GM23338 (cell line): Measurements from ENCODE around the gene DIDO1. TPM values are rescaled to one million over a fixed set of nuclear protein-coding genes. Genes with fewer than 3 reads are reported as not detected.
A peak's percentile ranks its signal among the peaks of the same experiment; 100 is the strongest.

Source experiments
- ATAC-seq: fragments of 200-7000 bp; cut with Tn5 transposase; 3 replicates; pipeline ENCODE4 v1.9.1; 2020
- DNase-seq: peaks from one replicate; pipeline ENCODE4 v3.0.0-alpha.2; 2015; ENCODE audit warnings: low spot score
- H2AFZ ChIP-seq: fragments of 200-600 bp; sonication (generic); 2 replicates; pipeline ENCODE4 v1.8.0; 2016; ENCODE audit warnings: antibody characterized with exemption, mild to moderate bottlenecking, moderate library complexity
- H3F3A ChIP-seq: fragments of 200-600 bp; sonication (generic); replicated peaks from 2 replicates; pipeline ENCODE4 v1.8.0; 2017; ENCODE audit warnings: antibody characterized with exemption, mixed run types, low read depth
- H3K27ac ChIP-seq: fragments of 200-600 bp; sonication (generic); 2 replicates; pipeline ENCODE4 v1.6.1; 2016; ENCODE audit warnings: low read depth
- H3K27me3 ChIP-seq: fragments of 200-600 bp; sonication (generic); 2 replicates; pipeline ENCODE4 v1.8.0; 2016; ENCODE audit warnings: mild to moderate bottlenecking, mixed run types, moderate library complexity; ENCODE audit not compliant: insufficient read depth
- H3K36me3 ChIP-seq: fragments of 200-600 bp; sonication (generic); 2 replicates; pipeline ENCODE4 v1.8.0; 2016; ENCODE audit warnings: mild to moderate bottlenecking; ENCODE audit not compliant: insufficient read depth
- H3K4me1 ChIP-seq: fragments of 200-600 bp; sonication (generic); 2 replicates; pipeline ENCODE4 v1.8.0; 2016; ENCODE audit warnings: mild to moderate bottlenecking, moderate library complexity; ENCODE audit not compliant: insufficient read depth
- H3K4me2 ChIP-seq: fragments of 200-600 bp; sonication (generic); 2 replicates; pipeline ENCODE4 v1.7.1; 2017; ENCODE audit warnings: mixed run types
- H3K4me3 ChIP-seq: fragments of 200-600 bp; sonication (generic); 2 replicates; pipeline ENCODE4 v1.6.1; 2016; ENCODE audit warnings: mixed run types
- H3K79me2 ChIP-seq: fragments of 200-600 bp; sonication (generic); replicated peaks from 2 replicates; pipeline ENCODE4 v1.8.0; 2017; ENCODE audit warnings: mild to moderate bottlenecking; ENCODE audit not compliant: insufficient read depth
- H3K9me2 ChIP-seq: fragments of 200-600 bp; sonication (generic); 2 replicates; pipeline ENCODE4 v1.8.0; 2017; ENCODE audit not compliant: insufficient read depth
- H4K20me1 ChIP-seq: fragments of 200-600 bp; sonication (generic); replicated peaks from 2 replicates; pipeline ENCODE4 v1.8.0; 2017; ENCODE audit warnings: mild to moderate bottlenecking; ENCODE audit not compliant: insufficient read depth
- H3K27ac Mint-ChIP-seq: 2 replicates; pipeline ENCODE4 v1.8.0; 2020; ENCODE audit warnings: inconsistent platforms, mild to moderate bottlenecking, moderate library complexity, mixed read lengths
- H3K27me3 Mint-ChIP-seq: 3 replicates; pipeline ENCODE4 v1.8.0; 2022; ENCODE audit warnings: low read depth, mild to moderate bottlenecking, moderate library complexity, mixed read lengths, inconsistent platforms; ENCODE audit not compliant: insufficient read depth, poor library complexity
- H3K36me3 Mint-ChIP-seq: 3 replicates; pipeline ENCODE4 v1.8.0; 2021; ENCODE audit warnings: low read depth, mild to moderate bottlenecking, inconsistent platforms, moderate library complexity, mixed read lengths
- H3K4me1 Mint-ChIP-seq: 3 replicates; pipeline ENCODE4 v1.8.0; 2020; ENCODE audit warnings: mild to moderate bottlenecking, inconsistent platforms, mixed read lengths
- H3K4me3 Mint-ChIP-seq: 3 replicates; pipeline ENCODE4 v1.8.0; 2021; ENCODE audit warnings: moderate library complexity, mild to moderate bottlenecking, inconsistent platforms, mixed read lengths
- H3K9me3 Mint-ChIP-seq: 3 replicates; pipeline ENCODE4 v1.8.0; 2020; ENCODE audit warnings: moderate library complexity, mild to moderate bottlenecking, inconsistent platforms, mixed read lengths
- CREB1 ChIP-seq: fragments of 250-450 bp; sonication (Bioruptor Pico); IDR thresholded peaks from 2 replicates; pipeline ENCODE4 v1.5.0; 2020; ENCODE audit warnings: low read depth, mild to moderate bottlenecking, moderate library complexity
- EZH2phosphoT487 ChIP-seq: fragments of 200-600 bp; sonication (generic); IDR thresholded peaks from one replicate; pipeline ENCODE4 v1.8.1; 2018; ENCODE audit warnings: antibody characterized with exemption; ENCODE audit not compliant: unreplicated experiment
- JUNB ChIP-seq: IDR thresholded peaks from one replicate; pipeline ENCODE4 v1.6.1; 2016; ENCODE audit warnings: antibody characterized with exemption; ENCODE audit not compliant: unreplicated experiment
- NANOG ChIP-seq: IDR thresholded peaks from 2 replicates; pipeline ENCODE4 v1.6.1; 2016; ENCODE audit warnings: antibody characterized with exemption, borderline replicate concordance
- polyA plus RNA-seq: library from polyadenylated mRNA; unstranded; fragments of >200 nt; fragmentation: Nextera tagmentation; extraction: Ambion mirVana; gene quantifications from 2 replicates; pipeline ENCODE4 v1.2.1, GENCODE V29; 2016
- total RNA-seq: library from RNA; depleted of rRNA; stranded (reverse); fragments of >200 nt; shearing (Covaris generic); gene quantifications from 2 replicates; pipeline ENCODE4 v1.2.3, GENCODE V29; 2014
- TF ChIP-seq, protein P1 (sequence below), 2 experiments: fragments of 200-600 bp in 1 of 2; sonication (generic) in 1 of 2; conservative IDR thresholded peaks; 2 replicates each; pipeline versions ENCODE4 v1.5.1 to v1.6.1; 2016 to 2017; ENCODE audit warnings: antibody characterized with exemption in 2 of 2, low read depth in 2 of 2, mild to moderate bottlenecking in 2 of 2, moderate library complexity in 1 of 2
- TF ChIP-seq, protein P2 (sequence below): IDR thresholded peaks from one replicate; pipeline ENCODE4 v1.6.1; 2018; ENCODE audit warnings: antibody characterized with exemption; ENCODE audit not compliant: unreplicated experiment
- TF ChIP-seq, protein P3 (sequence below): IDR thresholded peaks from 2 replicates; pipeline ENCODE4 v1.6.1; 2016; ENCODE audit warnings: antibody characterized with exemption

Gene DIDO1
- total and polyA plus RNA-seq, 2 experiments from 2014 or later = 72.4 to 162 TPM

DNA sequence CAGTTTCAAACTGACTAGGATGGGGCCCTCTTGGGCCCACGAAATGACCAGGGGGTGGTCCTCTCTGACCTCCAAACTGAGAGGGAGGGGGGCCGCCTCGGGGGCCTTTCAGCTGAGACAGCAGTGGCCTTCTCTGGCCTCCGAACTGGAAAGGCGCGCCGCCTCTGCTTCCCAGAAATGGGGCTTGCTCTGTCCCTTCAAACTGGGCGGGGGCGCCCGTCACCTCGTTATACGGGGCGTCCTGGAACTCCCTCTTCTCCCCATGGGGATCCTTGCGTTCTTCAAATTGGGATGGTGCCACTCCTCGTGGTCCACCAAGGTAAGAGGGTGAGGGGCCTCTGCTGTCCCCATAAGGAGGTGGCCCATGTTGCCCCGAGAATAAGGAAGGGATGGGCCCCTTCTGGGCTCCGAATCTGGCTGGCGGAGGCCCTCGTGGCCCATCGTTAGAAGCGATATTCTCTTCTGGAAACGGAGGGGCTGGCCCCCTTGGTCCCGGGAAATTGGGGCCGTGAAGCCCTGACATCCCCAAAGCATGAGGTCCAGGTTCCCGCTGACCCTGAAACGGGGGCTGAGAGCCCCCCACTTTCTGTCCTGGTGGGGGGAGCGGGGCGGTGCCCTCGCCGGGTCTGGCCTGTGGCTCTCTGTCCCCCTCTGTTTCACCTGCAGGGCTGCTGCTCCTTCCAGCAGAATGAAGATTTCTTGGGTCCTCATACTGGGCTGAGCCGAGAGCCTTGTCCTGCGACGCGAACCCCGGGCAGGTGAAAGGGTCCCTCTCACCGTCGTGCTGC lies 46.0 kb downstream of the DIDO1 start:
- Histone ChIP-seq H3K4me1 (peaks cover 27% of the 10 kb centered on the region), H3F3A (peaks cover 37% of the 10 kb centered on the region), H3K79me2 (no peaks in the 10 kb centered on the region), H3K27ac (no peak overlapping the region), H3K4me3 (peak overlapping the region; percentile 59; the same call in 1 of the 2 replicates), H3K4me2 (peak overlapping the region; percentile 83), H3K9me2 (no peaks in the 10 kb centered on the region), H3K27me3 (no peaks in the 10 kb centered on the region), H4K20me1 (peaks cover 6% of the 10 kb centered on the region; the same call in 1 of the 2 replicates), H2AFZ (no peak overlapping the region), H3K36me3 (0 out of 2 replicates have a peak, but pooled peaks cover 3% of the 10 kb centered on the region)
- peaks cover 26% of the 10 kb centered on the region for H3K27me3 Mint-ChIP-seq
- H3K27ac Mint-ChIP-seq = no peak overlapping the region
- peaks cover 3% of the 10 kb centered on the region; the same call in 2 of the 3 replicates for H3K9me3 Mint-ChIP-seq
- no peak for ATAC-seq
- peaks cover 13% of the 10 kb centered on the region for H3K36me3 Mint-ChIP-seq
- H3K4me1 Mint-ChIP-seq = peaks cover 41% of the 10 kb centered on the region
- TF ChIP-seq NANOG (no peak), CREB1 (CRISPR knock-in tag) (no peak)
- TF ChIP-seq, protein P1, sequence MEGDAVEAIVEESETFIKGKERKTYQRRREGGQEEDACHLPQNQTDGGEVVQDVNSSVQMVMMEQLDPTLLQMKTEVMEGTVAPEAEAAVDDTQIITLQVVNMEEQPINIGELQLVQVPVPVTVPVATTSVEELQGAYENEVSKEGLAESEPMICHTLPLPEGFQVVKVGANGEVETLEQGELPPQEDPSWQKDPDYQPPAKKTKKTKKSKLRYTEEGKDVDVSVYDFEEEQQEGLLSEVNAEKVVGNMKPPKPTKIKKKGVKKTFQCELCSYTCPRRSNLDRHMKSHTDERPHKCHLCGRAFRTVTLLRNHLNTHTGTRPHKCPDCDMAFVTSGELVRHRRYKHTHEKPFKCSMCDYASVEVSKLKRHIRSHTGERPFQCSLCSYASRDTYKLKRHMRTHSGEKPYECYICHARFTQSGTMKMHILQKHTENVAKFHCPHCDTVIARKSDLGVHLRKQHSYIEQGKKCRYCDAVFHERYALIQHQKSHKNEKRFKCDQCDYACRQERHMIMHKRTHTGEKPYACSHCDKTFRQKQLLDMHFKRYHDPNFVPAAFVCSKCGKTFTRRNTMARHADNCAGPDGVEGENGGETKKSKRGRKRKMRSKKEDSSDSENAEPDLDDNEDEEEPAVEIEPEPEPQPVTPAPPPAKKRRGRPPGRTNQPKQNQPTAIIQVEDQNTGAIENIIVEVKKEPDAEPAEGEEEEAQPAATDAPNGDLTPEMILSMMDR (conservative IDR thresholded peaks at IDR 0.05; ENCODE audit: low read depth in 2 of 2) = no peak
- DNase-seq = no peak
- no peak overlapping the region for H3K4me3 Mint-ChIP-seq

DNA sequence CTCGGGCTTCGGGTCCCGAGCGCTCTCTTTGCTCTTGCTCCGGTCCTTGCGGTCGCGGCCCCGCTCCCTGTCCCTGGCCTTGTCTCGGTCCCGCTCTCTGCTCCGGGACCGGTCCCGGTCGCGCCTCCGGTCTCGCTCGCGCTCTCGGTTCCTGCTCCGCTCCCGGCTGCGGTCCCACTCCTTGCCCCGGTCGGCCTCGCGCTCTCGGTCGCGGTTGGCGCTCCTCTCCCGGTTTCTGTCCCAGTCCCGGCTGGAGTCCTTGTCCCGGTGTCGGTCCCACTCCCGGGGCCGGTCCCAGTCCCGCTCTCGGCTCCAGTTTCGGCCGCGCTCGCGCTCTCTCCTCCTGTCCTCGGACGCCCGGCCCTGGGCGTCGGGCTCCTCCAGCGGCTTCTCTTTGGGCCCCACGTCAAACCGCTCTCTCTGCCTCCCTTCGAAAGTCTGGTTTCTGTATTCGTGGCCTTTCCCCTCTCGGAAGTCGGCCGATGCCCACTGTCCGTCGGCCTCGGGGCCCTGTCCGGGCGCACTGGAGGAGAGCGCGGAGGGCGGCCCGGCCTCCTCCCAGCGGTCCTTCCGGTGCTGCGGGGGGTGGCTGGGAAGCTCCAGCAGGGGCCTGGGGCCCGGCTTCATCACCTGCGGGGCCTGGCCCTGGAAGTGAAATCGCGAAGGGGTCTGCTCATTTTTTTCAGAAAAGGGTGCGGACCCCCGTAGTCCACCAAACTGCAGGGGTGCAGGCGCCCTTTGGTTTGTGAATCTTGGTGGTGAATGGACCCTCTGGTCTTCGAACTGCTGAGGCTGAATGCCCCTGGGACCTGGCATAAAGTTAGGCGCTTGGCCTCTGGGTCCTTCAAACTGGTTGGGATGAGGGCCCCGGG lies 46.8 kb downstream of the DIDO1 start:
- peaks cover 5% of the 10 kb centered on the region for H3K9me3 Mint-ChIP-seq
- peaks cover 33% of the 10 kb centered on the region for H3F3A ChIP-seq
- H3K9me2 ChIP-seq = no peaks in the 10 kb centered on the region
- no peak overlapping the region for H3K27ac Mint-ChIP-seq
- no peak overlapping the region; the same call in 1 of the 2 replicates for H3K27ac ChIP-seq
- peak overlapping the region; percentile 59 for H3K4me3 ChIP-seq
- peaks cover 6% of the 10 kb centered on the region; the same call in 1 of the 2 replicates for H4K20me1 ChIP-seq
- H3K27me3 ChIP-seq = no peaks in the 10 kb centered on the region
- H2AFZ ChIP-seq = peak overlapping the region; percentile 63
- peaks cover 25% of the 10 kb centered on the region for H3K27me3 Mint-ChIP-seq
- 0 out of 2 replicates have a peak, but pooled peaks cover 3% of the 10 kb centered on the region for H3K36me3 ChIP-seq
- peak; percentile 77 for DNase-seq
- peaks cover 23% of the 10 kb centered on the region for H3K4me1 ChIP-seq
- ATAC-seq = peak; percentile 42
- peaks cover 37% of the 10 kb centered on the region for H3K4me1 Mint-ChIP-seq
- H3K4me2 ChIP-seq = peak overlapping the region; percentile 83
- H3K4me3 Mint-ChIP-seq = peak overlapping the region; percentile 62
- no peaks in the 10 kb centered on the region for H3K79me2 ChIP-seq
- peaks cover 14% of the 10 kb centered on the region for H3K36me3 Mint-ChIP-seq
- TF ChIP-seq, protein P2, sequence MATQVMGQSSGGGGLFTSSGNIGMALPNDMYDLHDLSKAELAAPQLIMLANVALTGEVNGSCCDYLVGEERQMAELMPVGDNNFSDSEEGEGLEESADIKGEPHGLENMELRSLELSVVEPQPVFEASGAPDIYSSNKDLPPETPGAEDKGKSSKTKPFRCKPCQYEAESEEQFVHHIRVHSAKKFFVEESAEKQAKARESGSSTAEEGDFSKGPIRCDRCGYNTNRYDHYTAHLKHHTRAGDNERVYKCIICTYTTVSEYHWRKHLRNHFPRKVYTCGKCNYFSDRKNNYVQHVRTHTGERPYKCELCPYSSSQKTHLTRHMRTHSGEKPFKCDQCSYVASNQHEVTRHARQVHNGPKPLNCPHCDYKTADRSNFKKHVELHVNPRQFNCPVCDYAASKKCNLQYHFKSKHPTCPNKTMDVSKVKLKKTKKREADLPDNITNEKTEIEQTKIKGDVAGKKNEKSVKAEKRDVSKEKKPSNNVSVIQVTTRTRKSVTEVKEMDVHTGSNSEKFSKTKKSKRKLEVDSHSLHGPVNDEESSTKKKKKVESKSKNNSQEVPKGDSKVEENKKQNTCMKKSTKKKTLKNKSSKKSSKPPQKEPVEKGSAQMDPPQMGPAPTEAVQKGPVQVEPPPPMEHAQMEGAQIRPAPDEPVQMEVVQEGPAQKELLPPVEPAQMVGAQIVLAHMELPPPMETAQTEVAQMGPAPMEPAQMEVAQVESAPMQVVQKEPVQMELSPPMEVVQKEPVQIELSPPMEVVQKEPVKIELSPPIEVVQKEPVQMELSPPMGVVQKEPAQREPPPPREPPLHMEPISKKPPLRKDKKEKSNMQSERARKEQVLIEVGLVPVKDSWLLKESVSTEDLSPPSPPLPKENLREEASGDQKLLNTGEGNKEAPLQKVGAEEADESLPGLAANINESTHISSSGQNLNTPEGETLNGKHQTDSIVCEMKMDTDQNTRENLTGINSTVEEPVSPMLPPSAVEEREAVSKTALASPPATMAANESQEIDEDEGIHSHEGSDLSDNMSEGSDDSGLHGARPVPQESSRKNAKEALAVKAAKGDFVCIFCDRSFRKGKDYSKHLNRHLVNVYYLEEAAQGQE = no peak
- TF ChIP-seq, protein P3, sequence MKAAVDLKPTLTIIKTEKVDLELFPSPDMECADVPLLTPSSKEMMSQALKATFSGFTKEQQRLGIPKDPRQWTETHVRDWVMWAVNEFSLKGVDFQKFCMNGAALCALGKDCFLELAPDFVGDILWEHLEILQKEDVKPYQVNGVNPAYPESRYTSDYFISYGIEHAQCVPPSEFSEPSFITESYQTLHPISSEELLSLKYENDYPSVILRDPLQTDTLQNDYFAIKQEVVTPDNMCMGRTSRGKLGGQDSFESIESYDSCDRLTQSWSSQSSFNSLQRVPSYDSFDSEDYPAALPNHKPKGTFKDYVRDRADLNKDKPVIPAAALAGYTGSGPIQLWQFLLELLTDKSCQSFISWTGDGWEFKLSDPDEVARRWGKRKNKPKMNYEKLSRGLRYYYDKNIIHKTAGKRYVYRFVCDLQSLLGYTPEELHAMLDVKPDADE = no peak
- no peak for TF ChIP-seq EZH2phosphoT487
- TF ChIP-seq JUNB = no peak
